ENCODE results near the gene NRAP.

Gene NRAP

DNA sequence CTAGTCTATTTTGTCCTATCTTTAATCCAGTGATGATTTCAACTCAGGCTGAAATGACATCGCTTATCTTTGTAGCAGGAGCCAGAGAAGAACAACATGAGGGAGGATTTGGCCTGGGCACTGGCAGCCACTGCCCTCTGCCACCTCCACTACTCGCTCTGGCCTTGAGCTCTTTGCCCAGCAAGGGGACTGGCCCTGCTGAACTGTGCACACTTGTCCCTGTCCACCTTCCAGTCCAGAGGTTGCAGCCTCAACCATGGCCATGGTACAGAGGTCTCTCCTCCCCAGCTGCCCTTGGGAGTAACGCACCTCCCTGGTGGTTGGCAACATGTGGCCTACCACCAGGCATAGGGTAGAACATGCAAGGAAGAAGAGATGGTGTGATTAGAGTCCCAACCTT is 102.6 kb downstream of the NRAP start:
- no peak for DNase-seq (ENCODE audit: low read depth)

DNA sequence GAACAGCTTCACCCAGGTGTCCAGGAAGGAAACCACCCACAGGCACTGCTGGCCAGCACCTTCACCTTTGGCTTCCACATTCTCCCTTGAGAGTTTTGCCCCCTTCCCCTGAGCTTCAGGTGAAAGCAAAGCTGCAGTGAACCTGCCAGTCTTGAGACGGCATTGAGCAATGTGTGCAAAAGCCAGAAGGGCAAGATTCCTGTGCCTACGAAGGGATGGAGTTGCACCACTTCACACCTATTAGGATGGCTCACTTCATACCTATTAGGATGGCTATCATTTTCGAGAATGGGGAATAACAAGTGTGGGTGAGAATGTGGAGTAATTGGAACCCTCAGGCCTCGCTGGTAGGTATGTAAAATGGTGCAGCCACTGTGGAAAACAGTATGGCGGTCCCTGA is 103.8 kb downstream of the NRAP start:
- DNase-seq (ENCODE audit: low read depth), result no peak

DNA sequence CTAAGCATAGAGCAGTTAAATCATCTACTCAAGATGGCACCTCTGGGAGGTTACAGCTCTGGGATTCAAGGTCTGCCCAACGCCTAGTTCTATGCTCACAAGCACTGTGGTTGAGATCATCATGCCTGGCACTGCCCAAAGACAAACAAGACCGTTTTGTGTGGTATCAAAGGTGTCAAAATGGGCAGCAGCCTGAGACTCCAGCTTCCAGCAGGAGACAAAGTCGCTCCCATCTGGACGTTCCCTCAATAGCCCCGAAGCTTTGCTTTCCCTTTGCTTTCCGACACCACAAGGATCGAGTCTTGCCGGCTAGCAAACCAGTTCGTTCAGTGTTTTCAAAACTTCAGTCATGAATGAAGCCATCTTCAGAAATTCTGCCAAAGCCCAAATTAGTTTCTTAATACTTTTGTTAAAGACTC is 105.9 kb downstream of the NRAP start:
- DNase-seq (ENCODE audit: low read depth), result no peak

GRCh38 chr10:113557424-113557862 is 106.4 kb downstream of the NRAP start:
- DNase-seq (ENCODE audit: low read depth), result no peak

DNA sequence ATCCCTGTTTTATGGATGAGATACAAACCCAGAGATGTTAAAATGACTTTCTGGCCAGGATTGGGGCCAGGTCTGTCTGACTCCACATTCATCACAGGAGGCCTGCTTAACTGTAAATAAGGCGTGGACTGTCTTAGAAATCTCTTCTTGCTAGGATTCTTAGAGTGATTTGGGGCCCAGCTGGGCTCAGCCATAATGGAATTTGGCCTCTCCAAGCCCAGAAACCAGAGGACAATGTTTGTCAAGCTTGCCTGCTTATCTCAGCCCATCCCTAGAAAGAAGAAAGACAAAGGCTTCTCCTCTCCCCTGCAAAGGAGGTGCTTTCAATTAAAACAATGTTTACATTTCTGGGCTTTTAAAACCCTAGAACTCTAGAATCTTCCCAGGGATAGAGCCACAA is 108.1 kb downstream of the NRAP start:
- DNase-seq (ENCODE audit: low read depth), result no peak

DNA sequence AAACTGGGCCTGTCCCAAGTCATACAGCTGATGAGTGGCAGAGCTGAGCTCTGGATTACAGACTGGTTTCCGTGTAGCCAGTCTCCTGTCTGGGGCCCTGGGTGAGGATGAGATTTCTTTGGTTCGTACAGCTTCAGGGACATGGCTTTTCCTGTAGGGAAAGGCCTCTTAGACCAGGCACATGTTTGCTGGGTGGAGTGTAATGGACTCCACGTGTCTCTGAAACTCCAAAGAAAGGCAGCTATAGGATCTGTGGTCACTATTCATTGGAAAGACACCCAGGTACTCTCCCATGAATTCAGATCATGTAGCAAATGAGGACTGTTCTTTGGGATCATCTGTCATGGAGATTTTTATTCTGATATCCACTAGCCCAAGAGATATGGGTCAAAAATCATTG is 108.6 kb downstream of the NRAP start:
- no peak for DNase-seq (ENCODE audit: low read depth)

DNA sequence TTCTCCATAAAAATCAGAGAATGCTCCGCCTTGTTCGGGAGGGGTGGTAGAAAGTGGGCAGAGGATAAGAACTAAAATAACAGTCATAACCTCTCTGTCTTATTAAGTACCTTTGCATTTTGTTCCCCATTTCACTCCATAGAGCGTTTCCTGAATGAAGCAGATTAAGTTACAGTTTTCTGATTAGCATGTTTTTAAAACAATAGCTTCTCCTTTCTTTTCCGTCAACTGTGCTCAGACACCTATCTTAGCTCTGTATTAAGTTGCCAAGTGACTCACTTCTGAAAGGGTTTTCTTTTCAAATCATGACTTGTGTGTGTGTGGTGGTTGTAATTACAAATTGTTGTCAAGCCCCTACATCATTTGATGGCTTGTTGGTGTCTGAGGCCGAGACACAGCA is 109.6 kb downstream of the NRAP start:
- DNase-seq (ENCODE audit: low read depth), result no peak

DNA sequence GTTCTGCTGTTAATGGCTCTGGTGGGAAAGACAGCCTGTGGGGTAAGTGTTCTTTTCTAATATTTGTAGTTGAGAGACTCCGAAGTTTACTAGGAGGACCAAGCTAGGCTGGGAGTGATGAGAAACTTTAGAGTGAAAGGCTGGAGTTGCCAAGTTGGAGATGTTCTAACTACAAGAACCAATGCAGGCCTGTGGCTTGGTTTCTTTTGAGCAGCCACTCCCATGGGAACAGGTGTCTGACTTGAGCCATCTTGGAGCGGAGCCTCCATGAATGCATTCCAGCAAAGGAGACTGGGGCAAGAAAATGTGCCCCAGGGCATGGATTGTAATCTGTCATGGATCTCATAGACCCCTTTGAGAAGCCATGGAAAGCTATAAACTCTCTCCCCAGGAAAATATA is 110.7 kb downstream of the NRAP start:
- DNase-seq (ENCODE audit: low read depth), result no peak

DNA sequence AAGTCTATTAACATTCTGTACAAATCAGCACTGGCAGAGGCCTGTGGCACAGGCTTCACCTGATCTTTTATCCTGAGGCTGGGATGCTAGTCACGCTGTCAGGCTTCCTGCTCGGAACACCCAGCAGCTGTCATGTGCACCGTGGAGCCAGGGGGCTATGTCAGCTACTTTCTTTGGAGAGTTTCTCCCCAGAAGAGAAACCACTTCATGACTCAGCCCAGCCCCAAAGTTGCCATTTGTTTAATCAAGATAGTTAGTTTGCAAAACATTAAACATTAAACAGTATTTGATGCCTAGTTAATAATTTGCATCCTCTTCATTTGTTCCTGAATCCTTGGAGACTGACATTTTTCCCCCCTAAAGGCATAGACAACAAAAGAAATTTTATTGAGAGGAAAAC is 111.1 kb downstream of the NRAP start, which contains the start of gene HABP2:
Gene HABP2, plus strand, starts transcription at position 353 of the 400 bp plus-strand sequence. CDS start 69 bp downstream, outside the sequence.
- DNase-seq (ENCODE audit: low read depth), result no peak

DNA sequence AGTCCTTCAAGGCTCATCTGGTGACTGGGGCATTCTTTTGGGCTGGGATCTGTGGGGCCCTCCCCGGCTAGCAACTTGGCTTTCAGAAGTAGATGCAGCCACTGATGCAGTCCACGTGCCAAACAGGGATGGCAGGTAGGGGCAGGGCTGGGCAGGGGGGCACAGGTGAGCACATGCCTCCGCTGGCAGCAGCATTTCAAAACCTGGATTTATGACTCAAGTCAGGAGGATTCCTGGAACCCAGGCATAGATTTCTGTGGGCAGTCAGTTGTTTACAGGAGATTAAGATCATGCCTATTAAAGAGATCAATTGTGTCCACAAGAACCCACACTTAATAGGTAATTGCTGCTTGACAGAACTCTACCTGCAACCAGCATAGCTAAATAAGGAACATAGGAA is 111.8 kb downstream of the NRAP start:
- DNase-seq (ENCODE audit: low read depth), result no peak

- no peak for DNase-seq (ENCODE audit: low read depth)
These were observed 113.5 kb downstream of the NRAP start for GRCh38 chr10:113550365-113550764.

GRCh38 chr10:113549856-113550255 is 114.0 kb downstream of the NRAP start:
- no peak for DNase-seq (ENCODE audit: low read depth)

DNA sequence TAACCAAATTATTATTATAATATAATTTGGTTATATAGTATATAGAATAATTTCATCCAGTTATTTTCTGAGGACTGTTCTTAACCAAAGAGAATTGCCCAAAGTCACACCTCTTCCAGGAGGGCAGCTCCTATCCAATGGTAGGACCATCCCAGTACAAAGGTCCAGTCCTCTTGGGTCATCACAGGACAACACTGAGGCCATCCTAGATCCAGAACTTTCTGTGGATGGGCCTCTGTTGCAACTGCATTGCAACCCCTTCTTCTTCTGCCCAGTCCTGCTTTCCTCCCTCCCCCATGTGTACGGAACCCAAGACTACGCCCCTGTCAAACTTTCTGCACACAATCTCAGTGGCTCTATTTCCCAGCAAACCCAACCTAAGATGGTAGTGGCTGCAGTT is 116.4 kb downstream of the NRAP start:
- no peak for DNase-seq (ENCODE audit: low read depth)

GRCh38 chr10:113544392-113544791 is 119.4 kb downstream of the NRAP start:
- DNase-seq (ENCODE audit: low read depth), result no peak

DNA sequence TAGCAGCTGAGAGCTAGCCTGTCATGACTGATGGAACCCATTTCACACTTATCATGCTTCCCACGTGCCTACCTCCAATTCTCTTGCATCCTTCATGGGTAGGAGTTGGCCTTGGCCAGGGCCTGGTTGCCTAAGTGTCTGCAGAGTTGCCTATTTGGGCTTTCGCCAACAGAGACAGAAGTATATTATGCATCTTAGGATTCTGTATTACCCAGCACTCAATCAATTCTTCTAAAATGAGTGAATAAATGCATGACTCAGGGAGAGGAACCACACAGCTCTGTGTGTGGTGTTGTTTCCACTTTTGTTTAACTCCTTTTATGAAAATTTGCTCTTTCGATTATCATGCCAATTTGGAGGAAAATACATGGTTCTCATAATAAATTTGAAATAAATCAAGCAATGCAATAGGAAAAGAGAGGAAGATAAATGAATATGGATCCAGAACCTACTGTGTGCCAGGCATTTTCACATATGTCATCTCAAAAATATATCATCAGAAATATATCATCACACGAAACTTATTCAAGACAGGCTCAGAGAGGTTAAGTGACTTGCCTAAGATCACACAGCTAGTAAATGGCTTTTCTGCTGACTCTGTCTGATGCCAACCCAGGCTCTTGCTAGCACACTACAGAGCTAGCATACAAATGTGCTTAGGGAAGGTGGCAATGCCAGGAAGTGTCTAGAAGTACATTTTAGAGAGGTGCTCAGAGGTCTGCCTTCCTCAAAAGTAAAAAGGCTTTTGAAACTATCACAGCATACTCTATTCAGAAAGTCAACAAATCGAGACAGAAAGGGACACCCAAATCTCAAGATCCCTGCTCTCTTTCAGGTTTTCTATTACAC is 120.5 kb downstream of the NRAP start:
- no peak for DNase-seq (ENCODE audit: low read depth)

- no peak for DNase-seq (ENCODE audit: low read depth)
These were observed 122.3 kb downstream of the NRAP start for GRCh38 chr10:113541549-113541927.

GRCh38 chr10:113540845-113541548 is 122.8 kb downstream of the NRAP start:
- no peak for DNase-seq (ENCODE audit: low read depth)

DNA sequence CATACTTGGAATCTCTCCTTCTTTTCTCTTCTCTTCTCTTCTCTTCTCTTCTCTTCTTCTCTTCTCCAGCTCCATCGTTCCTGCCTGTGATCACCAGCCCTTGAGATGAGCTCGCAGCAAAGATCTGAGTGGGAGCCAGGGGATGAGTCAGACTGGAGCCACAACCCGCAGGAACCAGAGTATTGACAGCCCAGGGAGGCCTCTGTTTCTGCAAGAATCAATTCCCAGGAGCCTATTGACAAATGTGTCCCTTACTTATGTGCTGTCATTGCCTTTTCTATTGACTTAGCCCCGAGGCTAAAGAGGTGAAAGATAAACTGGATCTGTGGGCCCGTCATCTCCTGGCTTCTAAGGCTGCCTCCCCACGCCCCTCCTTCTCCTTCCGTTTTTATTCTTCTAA is 124.1 kb downstream of the NRAP start:
- DNase-seq (ENCODE audit: low read depth), result no peak
